LNCaP clone FGC (cell line): ENCODE measurements around the gene CX3CR1.

Source experiments
- DNase-seq: peaks from one replicate; pipeline ENCODE4 v3.0.0-alpha.2; 2011; ENCODE audit warnings: low read depth
- H3K4me3 ChIP-seq: 2 replicates; pipeline ENCODE4 v1.5.1; 2011; ENCODE audit warnings: mild to moderate bottlenecking, low read depth, low read length, control low read depth
- TF ChIP-seq, protein P1 (sequence below): IDR thresholded peaks from 2 replicates; pipeline ENCODE4 v1.5.1; 2012; ENCODE audit warnings: mild to moderate bottlenecking; ENCODE audit not compliant: control insufficient read depth, insufficient read depth; ENCODE audit errors: extremely low read depth

Gene CX3CR1

DNA sequence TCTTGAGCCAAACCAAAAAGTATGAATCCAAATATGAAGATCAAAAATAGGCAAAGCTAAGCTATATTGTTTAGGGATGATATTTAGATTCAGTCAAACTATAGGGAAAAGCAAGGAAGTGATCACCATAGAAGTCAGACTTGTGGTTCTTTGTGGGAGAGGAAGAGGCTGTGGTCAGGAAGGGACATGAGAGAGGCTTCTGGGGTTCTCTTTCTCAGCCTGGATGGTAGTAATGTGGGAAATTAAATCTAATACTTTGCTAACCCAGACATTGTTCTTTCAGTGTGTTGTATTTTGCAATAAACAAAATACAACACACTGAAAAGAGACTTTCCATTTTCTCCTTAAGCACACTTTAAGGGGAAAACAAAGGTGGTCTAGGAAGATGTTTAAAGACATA is 3.1 kb downstream of the CX3CR1 start:
- no peak for DNase-seq
- no peak overlapping the region for H3K4me3 ChIP-seq
- TF ChIP-seq, protein P1, sequence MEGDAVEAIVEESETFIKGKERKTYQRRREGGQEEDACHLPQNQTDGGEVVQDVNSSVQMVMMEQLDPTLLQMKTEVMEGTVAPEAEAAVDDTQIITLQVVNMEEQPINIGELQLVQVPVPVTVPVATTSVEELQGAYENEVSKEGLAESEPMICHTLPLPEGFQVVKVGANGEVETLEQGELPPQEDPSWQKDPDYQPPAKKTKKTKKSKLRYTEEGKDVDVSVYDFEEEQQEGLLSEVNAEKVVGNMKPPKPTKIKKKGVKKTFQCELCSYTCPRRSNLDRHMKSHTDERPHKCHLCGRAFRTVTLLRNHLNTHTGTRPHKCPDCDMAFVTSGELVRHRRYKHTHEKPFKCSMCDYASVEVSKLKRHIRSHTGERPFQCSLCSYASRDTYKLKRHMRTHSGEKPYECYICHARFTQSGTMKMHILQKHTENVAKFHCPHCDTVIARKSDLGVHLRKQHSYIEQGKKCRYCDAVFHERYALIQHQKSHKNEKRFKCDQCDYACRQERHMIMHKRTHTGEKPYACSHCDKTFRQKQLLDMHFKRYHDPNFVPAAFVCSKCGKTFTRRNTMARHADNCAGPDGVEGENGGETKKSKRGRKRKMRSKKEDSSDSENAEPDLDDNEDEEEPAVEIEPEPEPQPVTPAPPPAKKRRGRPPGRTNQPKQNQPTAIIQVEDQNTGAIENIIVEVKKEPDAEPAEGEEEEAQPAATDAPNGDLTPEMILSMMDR, result no peak

DNA sequence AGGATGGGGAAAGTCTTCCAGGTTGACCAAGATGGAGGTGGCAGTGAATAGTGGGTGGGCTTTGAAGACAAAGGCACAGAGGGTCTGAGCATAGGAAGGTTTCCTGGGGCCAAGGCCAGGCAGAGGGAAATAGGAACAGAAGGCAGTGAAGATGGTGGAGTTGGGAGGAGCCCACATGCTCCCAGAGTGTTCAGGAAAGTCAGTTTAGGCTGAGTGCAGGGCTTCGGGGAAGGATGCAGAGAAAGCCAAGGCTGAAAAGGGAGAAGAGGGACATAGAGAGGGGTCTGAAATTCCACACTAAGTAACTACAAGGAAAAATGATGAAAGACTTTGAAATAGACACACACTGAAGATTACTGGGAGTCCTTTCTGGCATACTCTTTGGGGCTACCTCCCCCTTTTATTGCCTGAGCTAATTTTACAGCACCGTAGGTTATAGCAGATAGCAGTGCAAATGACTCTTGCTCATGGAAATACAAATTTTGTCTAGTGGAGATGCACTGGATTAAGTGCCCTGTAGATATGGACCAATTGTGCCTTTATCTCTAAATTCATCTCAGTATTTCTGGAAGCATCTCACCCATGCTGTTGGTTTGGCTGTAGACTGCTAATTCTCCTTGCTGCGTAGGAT is 3.8 kb downstream of the CX3CR1 start:
- DNase-seq, result no peak
- TF ChIP-seq, protein P1, result no peak
- no peak overlapping the region for H3K4me3 ChIP-seq

DNA sequence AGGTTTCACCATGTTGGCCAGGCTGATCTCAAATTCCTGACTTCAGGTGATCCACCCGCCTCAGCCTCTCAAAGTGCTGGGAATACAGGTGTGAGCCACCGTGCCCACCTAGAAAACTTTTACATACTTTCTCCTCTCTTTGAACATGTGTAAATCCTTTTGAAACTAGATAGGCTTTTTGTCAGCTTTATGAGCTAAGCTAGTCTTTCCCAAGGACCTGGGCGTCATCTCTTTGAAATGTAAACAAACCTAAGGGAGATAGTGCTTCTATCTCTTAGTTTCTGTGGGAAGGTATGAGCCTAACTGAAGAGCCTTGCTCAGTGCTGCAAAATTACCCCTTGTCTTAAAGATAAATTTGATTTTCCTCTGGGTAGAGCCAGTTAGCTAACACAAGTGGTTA is 4.8 kb downstream of the CX3CR1 start:
- no peak overlapping the region for H3K4me3 ChIP-seq
- TF ChIP-seq, protein P1, result no peak
- no peak for DNase-seq

DNA sequence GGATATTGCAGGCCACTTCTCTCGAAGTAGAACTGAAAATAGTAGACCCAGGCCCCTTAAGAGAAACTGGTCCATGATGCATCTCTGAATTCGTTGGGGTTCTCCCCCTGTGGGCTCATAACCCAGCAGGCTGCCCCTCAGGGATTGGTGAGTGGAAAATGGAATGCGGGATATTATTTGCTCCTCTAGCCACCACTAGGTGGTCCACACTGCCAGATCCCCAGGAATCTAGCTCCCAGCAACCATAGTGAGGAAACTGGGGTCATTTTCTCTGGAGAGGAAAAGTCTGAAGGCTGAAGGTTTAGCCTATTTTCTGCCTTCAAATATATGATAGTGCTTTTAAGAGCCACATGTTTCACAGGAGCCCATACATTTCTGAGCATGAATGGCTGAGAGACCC is 6.7 kb downstream of the CX3CR1 start:
- TF ChIP-seq, protein P1, result no peak
- H3K4me3 ChIP-seq, result no peak overlapping the region
- no peak for DNase-seq

DNA sequence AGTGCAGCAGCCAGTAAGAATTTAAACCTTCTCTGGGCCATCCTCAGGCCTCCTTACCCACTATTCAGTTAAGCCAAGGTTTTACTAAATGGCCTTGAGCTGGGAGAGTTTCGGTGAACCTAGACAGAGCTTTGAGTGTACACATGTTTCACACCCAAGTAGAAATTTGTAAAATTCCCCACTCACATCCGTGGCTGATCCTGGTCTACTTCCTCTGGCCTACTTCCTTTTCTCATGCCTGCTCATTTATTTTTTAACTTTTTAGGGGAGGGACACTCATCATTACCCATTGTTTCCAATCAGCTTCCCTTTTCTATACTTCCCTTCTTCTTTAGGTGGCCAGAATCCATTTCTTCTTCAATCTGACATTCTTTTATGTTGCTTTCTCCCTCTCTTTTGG is 7.6 kb downstream of the CX3CR1 start:
- no peak overlapping the region for H3K4me3 ChIP-seq
- no peak for DNase-seq
- TF ChIP-seq, protein P1, result no peak

DNA sequence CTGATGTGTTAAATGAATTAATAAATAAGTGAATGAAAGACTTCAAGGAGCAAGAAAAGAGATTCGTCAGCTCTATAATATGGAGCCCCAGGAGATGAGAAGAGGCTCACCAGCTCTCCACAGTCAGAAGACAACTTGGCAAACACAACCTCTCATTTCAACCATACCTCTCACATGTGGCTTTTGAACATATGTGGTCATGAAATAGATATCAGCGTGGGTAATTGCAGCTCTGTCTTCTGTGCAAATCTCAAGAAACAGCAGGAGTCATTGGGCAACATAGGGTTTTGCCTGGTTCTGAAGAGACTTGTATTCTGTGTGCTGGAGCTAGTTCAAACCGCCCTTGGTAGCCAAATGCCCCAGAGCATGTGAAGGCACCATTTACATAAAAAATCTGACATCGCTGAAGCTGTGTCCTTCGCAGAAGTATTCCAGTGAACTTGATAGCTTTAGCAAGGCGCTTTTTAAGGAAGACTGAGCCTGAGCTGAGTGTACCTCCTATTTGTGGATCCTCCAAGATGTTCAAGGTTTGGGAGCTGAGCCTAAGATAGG is 8.4 kb downstream of the CX3CR1 start:
- no peak for DNase-seq
- no peak overlapping the region for H3K4me3 ChIP-seq
- TF ChIP-seq, protein P1, result no peak

DNA sequence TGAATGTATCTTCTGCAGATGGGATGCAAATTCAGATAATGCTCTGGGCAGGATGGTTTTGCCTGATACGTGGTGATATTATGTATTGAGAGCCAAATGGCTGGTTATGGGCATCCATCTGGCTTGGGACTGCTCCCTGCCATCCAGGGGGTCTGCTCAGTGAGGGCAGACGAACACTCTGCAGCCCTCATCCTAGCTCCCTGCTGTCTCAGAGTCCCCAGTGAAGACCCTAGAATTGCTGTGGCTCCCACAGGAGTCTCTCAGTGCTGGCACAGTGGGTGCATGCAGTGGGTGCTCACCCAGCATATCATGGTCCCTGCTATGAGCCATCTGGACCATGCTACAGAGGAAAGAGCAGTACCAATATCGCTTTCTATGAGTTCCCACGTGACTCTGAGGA is 10.3 kb downstream of the CX3CR1 start:
- DNase-seq, result no peak
- no peak overlapping the region for H3K4me3 ChIP-seq
- TF ChIP-seq, protein P1, result no peak
